ENCODE measurements around the gene KRTAP2-4.
"Not testable (repeated sequence)": the region's sequence is repeated elsewhere in the genome, so short reads cannot be mapped to it uniquely, and the experiment has no call there.

Gene KRTAP2-4, protein sequence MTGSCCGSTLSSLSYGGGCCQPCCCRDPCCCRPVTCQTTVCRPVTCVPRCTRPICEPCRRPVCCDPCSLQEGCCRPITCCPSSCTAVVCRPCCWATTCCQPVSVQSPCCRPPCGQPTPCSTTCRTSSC

GRCh38 chr17:41065829-41066624 is at the start of gene KRTAP2-4:
KRTAP2-4 (minus strand) TSS chr17:41065879; CDS start chr17:41065845, 34 bp downstream.
- no peak for DNase-seq

DNA sequence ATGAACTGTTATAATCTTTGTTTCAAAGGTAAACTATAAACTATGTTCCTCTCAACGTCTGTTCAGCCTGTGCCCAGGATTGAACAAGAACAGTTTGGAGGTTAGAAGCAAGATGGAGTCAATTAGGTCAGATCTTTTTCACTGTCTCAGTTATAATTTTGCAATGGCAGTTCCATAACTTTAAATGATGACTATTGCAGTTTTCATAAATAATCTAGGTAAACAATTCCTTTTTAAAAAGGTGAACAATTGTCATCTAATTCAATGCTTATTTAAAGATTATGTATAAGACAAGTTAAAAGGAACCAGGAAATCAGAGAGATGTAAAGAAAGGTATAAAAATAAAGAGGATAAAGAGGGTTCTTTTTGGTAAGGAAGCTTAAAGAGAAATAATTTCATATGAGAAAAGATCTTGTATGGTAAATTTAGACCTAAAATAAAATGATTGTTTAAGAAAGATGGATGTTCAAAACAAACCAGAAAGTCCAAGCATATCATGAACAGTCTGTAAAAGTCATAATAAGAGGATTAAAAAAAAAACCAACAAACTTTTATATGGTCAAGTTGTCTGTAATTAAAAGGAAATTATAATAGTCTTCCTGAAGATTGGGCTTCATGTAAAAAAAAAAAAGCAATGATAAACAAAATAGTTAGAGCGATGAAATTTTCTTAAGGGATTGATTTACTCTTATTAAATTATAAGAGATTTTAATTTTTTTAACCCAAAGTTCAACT is 45.6 kb upstream of the KRTAP2-4 start:
- DNase-seq = no peak

DNA sequence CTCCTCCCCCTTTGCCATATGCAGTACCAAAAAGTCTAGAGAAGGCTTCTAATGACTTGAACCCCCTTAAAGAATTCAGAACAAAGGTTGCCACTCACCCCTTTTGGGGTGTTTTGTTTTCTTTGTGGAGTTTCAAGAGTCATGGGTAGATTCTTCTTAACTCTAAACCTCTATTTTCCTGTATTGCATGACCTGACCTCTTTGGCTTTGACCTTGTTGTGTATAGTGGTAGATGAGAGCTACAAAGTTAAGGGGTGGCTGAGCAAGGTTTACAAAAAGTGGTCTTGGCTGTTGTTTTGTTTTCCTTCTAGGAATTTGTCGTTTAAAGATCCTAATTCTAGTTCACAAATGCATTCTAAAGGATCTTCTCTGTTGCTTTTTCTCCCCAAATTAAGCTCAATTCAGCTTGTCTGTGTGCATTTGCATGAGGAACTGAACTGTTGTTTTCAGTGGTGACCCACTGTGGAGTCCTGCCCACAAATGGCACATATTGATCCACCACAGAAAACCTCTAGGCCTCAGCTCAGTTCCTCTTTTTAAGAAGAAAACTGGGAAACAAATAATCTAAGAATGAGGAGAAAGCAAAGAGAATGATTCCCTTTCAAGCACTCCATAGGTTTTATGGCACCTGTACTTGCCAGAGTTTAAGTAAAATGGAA is 43.2 kb upstream of the KRTAP2-4 start:
- DNase-seq = not testable (repeated sequence)

DNA sequence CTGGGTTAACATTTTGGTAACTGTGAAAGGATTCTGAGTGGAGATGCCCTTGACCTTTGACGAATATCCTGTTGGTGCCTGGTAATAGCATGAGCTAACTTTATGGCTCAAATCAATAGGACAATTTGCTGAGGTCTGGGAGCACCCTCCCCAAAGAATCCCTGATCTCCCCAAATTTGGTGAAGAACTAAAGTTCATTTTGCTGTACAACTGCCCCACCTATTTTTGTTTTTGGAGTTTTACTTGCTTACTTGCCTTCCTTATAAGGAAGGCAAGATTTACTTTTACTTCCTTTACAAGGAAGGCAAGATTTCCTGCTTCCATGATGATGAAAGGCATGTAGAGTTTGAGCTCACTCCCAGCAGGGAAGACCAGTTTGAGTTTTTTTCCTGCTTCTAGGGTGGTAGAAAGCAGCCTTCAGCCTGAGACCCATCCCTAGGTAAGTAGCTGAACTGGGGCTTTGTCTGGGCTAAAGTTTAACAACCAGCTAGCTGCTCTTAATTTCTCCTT is 42.3 kb upstream of the KRTAP2-4 start:
- no peak for DNase-seq

GRCh38 chr17:41105347-41105746 is 39.7 kb upstream of the KRTAP2-4 start, which contains the start of gene KRTAP4-9:
KRTAP4-9 (plus strand) TSS chr17:41105389; CDS start chr17:41105389, 0 bp downstream.
- not testable (repeated sequence) for DNase-seq

DNA sequence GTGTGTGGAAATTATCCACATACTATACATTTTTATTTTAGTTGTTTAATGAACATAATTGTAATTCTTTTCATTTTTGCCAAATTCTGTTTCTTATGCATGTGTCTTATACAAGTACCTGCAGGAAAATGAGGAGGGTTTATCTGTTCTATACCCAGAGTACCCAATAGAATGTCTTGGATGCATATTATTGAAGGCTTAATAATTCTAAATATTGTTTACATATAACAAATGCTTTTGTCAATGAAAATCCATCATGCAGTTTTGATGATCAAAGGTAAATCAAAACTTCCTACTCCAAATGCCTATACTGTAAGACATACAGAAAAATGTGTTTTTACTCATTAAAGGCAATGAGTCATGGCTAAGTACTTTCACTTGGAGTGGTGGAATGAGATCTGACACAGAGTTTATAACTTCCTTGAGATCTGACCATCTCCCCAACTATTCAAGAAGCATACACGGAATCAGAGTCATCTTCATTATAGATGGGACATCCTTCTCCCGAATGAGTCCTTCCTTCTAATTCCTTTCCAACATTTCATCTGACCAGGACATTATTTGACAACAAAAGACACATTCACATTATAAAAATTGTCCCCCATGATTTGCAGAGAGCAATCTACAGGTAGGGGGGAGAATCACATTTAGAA is 38.8 kb upstream of the KRTAP2-4 start:
- DNase-seq = not testable (repeated sequence)

DNA sequence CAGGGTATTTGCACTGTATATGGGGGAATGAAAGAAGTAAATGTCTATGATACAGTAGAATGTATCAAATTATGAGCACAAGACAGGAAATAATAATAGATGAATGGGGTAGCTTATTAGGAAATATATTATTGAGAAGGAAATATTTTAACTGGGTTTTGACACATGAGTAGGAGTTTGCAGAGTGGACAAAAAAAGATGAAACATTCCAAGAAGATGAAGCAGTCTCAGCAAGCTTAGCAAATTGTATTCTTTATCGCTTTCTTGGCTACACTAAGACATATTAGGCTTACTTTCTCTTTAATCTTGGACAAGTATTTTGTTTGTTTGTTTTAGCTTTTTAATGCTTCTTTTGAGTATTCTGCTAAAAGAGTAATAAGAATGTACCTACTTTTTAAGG is 38.2 kb upstream of the KRTAP2-4 start:
- no peak for DNase-seq

- DNase-seq = no peak
Observed at GRCh38 chr17:41101586-41102259, 36.0 kb upstream of the KRTAP2-4 start, which contains the start of gene KRTAP4-16. KRTAP4-16 (minus strand) TSS chr17:41102209; CDS start chr17:41102209, 0 bp downstream.

- not testable (repeated sequence) for DNase-seq
Observed at GRCh38 chr17:41099682-41100480, 34.2 kb upstream of the KRTAP2-4 start.

- DNase-seq = no peak
Observed at GRCh38 chr17:41098481-41098880, 32.8 kb upstream of the KRTAP2-4 start.

GRCh38 chr17:41098042-41098441 is 32.4 kb upstream of the KRTAP2-4 start, which contains the start of gene KRTAP4-8:
KRTAP4-8 (minus strand) TSS chr17:41098142; CDS start chr17:41098084, 58 bp downstream.
- no peak for DNase-seq

DNA sequence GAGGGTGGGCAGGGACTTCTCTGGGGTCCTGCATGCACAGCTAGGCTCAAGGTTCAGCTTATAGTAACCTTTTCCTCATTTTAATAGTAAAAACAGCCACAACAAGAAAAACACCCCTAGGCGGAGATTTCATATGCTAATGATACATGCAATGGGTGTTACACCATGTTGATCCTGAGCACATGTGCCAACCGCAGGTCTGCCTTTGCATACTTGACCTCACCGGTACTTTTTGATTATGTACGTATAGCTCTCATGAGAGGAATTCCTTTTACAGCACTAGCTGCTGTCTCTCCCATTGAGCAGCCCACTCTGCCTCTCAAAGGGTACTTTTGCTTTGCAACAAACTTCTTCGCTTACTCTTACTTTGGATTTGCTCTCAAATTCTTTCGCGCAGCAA is 30.4 kb upstream of the KRTAP2-4 start:
- DNase-seq = no peak

GRCh38 chr17:41088760-41089352 is 23.2 kb upstream of the KRTAP2-4 start:
- not testable (repeated sequence) for DNase-seq

GRCh38 chr17:41084100-41084856 is 18.6 kb upstream of the KRTAP2-4 start, which contains the start of gene KRTAP4-7:
KRTAP4-7 (plus strand) TSS chr17:41084150; CDS start chr17:41084207, 57 bp downstream.
- not testable (repeated sequence) for DNase-seq

DNA sequence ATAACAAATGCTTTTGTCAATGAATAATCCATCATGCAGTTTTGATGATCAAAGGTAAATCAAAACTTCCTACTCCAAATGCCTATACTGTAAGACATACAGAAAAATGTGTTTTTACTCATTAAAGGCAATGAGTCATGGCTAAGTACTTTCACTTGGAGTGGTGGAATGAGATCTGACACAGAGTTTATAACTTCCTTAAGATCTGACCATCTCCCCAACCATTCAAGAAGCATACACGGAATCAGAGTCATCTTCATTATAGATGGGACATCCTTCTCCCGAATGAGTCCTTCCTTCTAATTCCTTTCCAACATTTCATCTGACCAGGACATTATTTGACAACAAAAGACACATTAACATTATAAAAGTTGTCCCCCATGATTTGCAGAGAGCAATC is 17.7 kb upstream of the KRTAP2-4 start:
- DNase-seq = not testable (repeated sequence)

GRCh38 chr17:41082626-41083025 is 16.9 kb upstream of the KRTAP2-4 start:
- no peak for DNase-seq

DNA sequence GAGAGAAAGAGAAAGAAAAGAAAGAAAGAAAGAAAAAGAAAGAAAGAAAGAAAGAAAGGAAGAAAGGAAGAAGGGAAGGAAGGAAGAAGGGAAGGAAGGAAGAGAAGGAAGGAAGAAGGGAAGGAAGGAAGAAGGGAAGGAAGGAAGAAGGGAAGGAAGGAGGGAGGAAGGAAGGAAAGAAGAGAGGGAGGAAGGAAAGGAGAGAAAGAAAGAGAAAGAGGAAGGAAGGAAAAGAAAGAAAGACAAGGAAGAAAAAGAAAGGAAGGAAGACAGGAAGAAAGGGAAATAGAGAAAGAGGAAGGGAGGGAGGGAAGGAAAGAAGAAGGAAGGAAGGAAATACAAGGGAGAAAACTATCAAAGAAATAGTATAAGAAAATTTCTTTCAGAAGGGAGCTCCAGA is 11.1 kb upstream of the KRTAP2-4 start:
- DNase-seq = no peak

DNA sequence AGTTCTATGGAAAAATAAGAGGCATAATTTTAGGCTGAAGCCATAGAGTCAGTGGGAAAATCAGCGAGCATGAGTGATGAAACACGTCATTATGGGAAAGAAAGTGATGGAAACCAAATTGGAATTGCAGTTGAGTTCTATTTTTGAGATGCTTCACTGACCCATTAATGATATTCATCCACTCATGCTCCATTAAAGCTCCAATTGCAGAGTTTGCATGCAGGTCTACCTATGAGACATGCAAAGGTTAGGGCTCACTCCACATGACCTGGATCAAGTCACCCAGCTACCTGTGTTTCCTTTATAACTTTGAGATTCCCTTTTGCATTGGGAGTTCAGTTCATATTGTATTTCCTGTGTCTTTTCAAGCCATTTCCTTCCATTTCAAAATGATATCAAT is 8.0 kb upstream of the KRTAP2-4 start:
- DNase-seq = no peak

Data from NCI-H1694 (cell line).